GM21447 (cell line): ENCODE data around the gene MX1.
"Not testable (repeated sequence)": the region's sequence is repeated elsewhere in the genome, so short reads cannot be mapped to it uniquely, and the experiment has no call there.

ENCODE experiments used
- ATAC-seq: cut with Tn5 transposase; IDR thresholded peaks from one replicate; pipeline ENCODE4 v1.9.1; 2021; ENCODE audit not compliant: unreplicated experiment

Gene MX1

GRCh38 chr21:41407541-41408460 lies 18.2 kb upstream of the MX1 start:
- no peak for ATAC-seq

DNA sequence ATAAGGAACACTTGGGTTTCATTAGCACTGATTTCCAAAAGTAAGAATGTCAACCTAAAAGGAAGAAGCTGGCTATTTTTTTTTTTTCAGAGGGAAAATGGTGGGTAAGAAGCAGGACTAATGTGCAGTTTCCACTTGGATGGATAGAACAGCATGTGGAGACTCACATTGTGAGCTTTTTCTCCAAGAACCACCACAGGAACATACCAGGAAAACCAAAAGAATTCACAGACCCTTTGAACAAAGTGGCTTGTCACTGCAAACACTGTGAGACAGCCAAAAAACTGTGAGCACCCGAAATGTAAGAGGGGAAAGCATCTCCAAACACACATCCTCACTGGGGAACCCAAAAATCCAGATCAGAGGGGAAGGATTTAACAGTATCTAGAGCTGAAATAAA lies 15.7 kb upstream of the MX1 start:
- no peak for ATAC-seq

- ATAC-seq = peak; percentile 10
Measured at GRCh38 chr21:41410767-41411448, 15.1 kb upstream of the MX1 start.

GRCh38 chr21:41411449-41412089 lies 14.5 kb upstream of the MX1 start:
- peak; percentile 70 for ATAC-seq

GRCh38 chr21:41417505-41417904 lies 8.5 kb upstream of the MX1 start:
- not testable (repeated sequence) for ATAC-seq

DNA sequence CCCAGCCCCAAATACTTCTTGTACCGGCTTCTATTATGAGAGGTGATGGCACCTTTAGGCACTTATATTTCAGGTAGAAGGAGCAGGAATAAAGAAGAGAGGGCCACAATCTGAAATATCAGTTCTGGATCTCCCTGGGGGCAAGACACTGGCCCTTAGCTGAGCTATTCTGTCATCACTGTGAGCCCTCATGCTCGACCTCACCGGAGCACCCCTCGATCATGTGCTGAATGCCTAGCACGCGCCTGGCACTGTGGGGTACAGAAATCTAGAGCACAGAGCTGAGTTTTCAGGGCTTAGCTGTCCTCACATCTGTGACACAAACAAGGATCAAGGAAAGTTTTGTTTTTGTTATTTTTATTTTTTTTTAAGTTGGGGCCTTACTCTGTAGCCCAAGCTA lies 7.6 kb upstream of the MX1 start:
- ATAC-seq = no peak

DNA sequence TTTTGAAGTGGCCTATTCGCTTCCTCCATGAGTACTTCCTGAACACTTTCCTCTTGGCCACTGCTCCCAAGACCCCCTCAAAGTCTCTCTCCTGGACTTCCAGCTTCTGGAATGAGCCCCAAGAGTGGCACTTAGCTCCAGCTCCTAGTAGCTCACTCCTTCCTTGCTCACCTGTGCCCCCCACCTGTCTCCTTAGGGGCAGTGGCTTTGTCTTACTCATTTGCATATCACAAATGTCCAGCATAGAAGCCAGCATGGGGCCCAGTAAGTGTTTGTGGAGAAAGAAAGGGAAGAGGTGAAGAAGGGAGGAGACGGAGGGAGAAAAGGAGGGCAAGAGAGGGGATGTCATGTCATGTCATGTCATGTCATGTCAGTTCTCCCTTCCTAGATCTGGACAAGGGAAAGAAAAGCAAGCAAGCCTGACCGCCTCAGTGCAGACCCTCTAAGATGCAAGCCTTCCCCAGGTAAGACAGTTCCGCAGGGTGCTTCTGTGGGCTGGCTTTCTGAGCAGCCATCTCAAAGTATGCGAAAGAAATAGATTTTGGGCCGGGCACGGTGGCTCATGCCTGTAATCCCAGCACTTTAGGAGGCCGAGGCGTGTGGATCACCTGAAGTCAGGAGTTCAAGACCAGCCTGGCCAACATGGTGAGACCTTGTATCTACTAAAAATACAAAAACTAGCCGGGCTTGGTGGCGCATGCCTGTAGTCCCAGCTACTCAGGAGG lies 6.9 kb upstream of the MX1 start:
- no peak for ATAC-seq

- ATAC-seq = peak; percentile 81
Measured at GRCh38 chr21:41419921-41420862, 5.8 kb upstream of the MX1 start.

GRCh38 chr21:41420998-41421397 lies 5.0 kb upstream of the MX1 start:
- not testable (repeated sequence) for ATAC-seq

DNA sequence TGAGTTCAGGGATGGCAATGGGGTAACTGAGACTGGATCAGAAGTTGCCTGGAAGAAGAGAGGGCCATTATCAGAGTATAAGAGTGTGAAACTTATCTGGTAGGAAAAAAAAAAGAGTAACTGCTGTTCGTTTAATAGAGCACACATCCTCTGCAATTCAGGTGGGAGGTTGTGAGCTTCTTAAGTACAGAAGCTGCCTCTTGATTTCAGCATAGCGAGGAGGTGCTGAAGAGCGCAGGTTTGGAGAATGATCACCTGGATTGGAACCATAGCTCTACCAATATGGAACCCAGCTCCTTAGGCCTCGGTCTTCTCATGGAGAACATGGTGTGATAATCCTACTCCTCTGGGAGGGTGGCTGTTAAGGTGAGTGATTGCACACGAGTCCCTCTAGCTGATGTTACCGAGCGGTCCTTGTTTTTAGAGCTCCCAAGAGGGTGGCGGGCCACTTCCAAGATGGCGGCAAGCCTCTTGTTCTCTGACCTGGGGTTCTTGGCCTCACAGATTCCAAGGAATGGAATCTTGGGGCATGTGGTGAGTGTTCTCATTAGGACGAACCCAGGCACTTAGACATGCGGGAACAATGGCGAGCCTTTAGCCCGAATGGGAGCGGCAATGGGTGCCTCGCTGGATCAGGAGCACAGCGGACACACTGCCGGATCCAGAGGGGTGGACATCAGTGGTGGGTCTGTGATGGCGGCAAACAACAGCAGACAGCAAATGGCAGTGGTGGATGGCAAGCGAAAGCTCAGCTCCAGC lies 3.3 kb upstream of the MX1 start:
- no peak for ATAC-seq

GRCh38 chr21:41423305-41423636 lies 2.8 kb upstream of the MX1 start:
- not testable (repeated sequence) for ATAC-seq

GRCh38 chr21:41425588-41425953 lies 468 bp upstream of the MX1 start:
- no peak for ATAC-seq

DNA sequence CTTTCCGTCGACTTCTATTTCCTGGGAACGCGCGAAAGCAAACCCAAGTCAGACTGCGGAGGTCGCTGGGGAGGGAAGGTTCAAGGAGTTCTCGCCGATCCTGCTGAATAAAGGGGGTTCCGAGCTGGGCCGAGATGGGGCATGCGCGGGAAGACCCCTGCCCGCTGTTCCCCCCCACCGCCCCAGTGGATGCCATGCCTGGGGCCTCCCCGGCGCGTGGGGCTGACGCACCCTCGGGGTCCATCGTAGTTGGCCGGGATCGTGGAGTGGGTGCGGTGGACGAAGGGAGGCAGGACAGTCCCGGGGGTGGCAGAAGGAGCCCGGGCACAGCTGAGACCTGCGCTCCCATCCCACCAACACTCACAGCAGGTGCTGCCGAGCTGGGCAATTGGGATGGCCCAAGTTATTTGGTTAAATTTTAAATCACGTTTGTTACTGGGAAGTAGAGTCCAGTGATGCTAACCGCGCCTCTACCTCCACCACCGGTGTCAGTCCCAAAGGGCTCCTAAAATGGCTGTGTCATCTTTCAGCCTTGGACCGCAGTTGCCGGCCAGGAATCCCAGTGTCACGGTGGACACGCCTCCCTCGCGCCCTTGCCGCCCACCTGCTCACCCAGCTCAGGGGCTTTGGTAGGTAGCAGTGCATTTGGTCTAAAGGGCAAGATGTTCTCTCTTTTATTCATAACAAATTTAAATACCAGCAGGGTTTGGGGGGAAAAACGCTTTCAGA lies 801 bp downstream of the MX1 start:
- ATAC-seq = no peak

DNA sequence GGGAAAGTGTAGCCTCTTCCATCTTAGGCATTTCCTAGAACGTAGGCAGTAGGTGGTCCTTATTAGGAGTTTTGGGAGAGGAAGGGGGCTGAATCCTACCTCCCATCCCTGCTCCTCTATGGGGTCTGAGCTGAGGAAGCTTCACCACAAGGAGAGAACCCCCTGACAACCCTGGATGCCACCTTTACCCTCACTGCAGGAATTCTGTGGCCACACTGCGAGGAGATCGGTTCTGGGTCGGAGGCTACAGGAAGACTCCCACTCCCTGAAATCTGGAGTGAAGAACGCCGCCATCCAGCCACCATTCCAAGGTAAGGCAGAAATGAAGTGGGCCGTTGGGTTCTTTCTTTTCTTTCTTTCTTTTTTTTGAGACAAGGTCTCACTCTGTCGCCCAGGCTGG lies 1.5 kb downstream of the MX1 start:
- no peak for ATAC-seq

GRCh38 chr21:41428311-41428710 lies 2.3 kb downstream of the MX1 start:
- no peak for ATAC-seq

DNA sequence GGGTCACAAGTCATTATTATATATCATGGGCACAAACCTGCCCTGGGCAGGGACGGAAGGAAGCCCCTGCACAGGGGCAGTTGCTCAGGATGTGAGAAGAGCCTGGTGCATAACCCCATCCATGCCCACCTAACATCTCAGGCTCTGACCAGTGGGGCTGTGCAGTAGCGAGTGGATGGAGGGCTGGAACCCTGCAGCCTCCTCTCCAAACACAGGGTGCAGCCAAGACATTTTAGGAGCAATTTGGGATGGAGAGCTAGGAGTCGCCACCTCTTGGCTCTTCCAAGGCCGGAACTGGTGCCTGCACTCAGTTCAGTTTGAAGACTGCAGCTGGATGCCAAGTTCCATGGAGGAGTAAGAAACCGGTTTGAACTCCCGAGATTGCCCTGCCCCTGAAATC lies 2.8 kb downstream of the MX1 start:
- no peak for ATAC-seq

- ATAC-seq = no peak
Measured at GRCh38 chr21:41429305-41429704, 3.3 kb downstream of the MX1 start.

GRCh38 chr21:41429925-41430491 lies 4.0 kb downstream of the MX1 start:
- ATAC-seq = no peak
